Ovary (tissue), 3 donors: ENCODE results near the gene HES5.

Source experiments
- EP300 ChIP-seq: sonication (generic); formaldehyde crosslinking; IDR thresholded peaks from one replicate; pipeline ENCODE4 v1.6.1; 2017; ENCODE audit warnings: antibody characterized with exemption
- POLR2A ChIP-seq: fragments of 450-650 bp; IDR thresholded peaks from one replicate; pipeline ENCODE4 v1.6.1; 2017; ENCODE audit warnings: antibody characterized with exemption, mild to moderate bottlenecking, moderate library complexity
- TF ChIP-seq, protein P1 (sequence below), 3 donors: fragments of 450-650 bp in 2 of 3; fragments of 200-600 bp in 1 of 3; IDR thresholded peaks; one replicate each; pipeline versions ENCODE4 v1.5.1 to v1.8.0; 2016 to 2022; ENCODE audit warnings: antibody characterized with exemption in 3 of 3, mild to moderate bottlenecking in 1 of 3
- donor health status: DM: no; HTN: no; CAD: no.

DNA sequence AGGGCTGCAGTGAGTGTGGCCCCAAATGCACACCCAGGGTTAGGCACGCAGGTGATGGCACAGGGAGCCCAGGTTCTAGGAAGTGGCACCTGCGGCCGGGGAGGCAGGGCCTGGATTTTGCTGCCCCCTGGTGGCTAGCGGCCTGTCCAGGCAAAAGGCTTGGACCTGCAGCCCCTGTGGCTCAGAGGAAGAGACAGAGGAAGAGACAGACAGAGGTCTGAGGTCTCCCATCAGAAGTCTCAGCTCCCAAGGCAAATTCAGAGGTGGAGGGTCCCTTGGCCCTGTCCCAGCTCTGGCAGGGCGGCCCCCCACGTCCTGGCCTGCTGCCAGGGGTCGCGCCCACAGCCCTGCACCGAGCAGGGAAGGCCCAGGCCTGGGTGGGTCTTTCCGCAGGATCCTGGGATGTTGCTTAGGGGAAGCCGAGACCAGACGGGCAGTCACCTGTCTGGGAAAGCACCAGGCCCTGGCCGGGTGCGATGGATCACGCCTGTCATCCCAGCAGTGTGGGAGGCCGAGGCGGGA lies 18.1 kb upstream of the HES5 start:
- TF ChIP-seq, protein P1, sequence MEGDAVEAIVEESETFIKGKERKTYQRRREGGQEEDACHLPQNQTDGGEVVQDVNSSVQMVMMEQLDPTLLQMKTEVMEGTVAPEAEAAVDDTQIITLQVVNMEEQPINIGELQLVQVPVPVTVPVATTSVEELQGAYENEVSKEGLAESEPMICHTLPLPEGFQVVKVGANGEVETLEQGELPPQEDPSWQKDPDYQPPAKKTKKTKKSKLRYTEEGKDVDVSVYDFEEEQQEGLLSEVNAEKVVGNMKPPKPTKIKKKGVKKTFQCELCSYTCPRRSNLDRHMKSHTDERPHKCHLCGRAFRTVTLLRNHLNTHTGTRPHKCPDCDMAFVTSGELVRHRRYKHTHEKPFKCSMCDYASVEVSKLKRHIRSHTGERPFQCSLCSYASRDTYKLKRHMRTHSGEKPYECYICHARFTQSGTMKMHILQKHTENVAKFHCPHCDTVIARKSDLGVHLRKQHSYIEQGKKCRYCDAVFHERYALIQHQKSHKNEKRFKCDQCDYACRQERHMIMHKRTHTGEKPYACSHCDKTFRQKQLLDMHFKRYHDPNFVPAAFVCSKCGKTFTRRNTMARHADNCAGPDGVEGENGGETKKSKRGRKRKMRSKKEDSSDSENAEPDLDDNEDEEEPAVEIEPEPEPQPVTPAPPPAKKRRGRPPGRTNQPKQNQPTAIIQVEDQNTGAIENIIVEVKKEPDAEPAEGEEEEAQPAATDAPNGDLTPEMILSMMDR (IDR thresholded peaks at IDR 0.05), result peak; percentile 84 to 90 (median 88)
- TF ChIP-seq EP300, result no peak
- peak; percentile 14 for TF ChIP-seq POLR2A
